Erythroblast (primary cell): ENCODE data around the gene VPS29.

Source experiments
- GATA1 ChIP-seq: IDR thresholded peaks from 2 replicates; pipeline ENCODE4 v1.6.1; 2011; ENCODE audit warnings: low read depth, mild to moderate bottlenecking, control low read depth, low read length, moderate library complexity
- POLR2A ChIP-seq: IDR thresholded peaks from 2 replicates; pipeline ENCODE4 v1.6.1; 2011; ENCODE audit warnings: mild to moderate bottlenecking, low read length

DNA sequence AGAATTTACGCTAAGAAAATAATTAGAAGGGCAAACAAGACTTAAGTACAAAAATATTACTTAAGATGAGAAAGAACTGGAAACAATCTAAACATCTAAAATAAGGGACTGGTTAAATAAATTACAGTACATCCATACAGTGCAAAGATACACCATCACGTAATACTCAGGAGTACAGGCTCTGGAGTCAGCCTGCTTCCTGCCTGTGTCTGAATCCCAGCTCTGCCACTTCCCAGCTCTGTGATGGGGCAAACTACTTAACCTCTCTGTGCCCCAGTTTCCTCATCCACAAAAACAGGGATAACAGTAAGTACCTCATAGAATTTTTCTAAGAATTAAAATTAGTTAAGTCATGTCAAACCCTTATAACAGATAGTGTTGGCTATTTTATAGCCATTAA lies 45.2 kb upstream of the VPS29 start:
- TF ChIP-seq POLR2A (no peak), GATA1 (no peak)
